CD4-positive, alpha-beta T cell (primary cell): ENCODE results near the gene TMEM30B. TPM values are rescaled to one million over a fixed set of nuclear protein-coding genes. Genes with fewer than 3 reads are reported as not detected.
"Not testable (repeated sequence)": the region's sequence is repeated elsewhere in the genome, so short reads cannot be mapped to it uniquely, and the experiment has no call there.

Source experiments
- ATAC-seq: fragments of 200-7000 bp; cut with Tn5 transposase; one replicate; pipeline ENCODE4 v1.10.0; 2022; ENCODE audit warnings: mild to moderate bottlenecking; ENCODE audit not compliant: poor library complexity
- CTCF ChIA-PET: fragments of 350-600 bp; sonication (Branson Sonifier 250); formaldehyde crosslinking; loops from one replicate; lab custom pipeline; 2021; ENCODE audit warnings: antibody characterized with exemption, inconsistent platforms; lab: Charles Lee
- POLR2A ChIA-PET: fragments of 350-600 bp; sonication (Branson Sonifier 250); formaldehyde crosslinking; loops from one replicate; lab custom pipeline; 2021; ENCODE audit warnings: antibody characterized with exemption, inconsistent platforms; lab: Charles Lee
- DNase-seq, 14 experiments: peaks; one replicate each; pipeline ENCODE4 v3.0.0-alpha.2; 2013 to 2020; ENCODE audit warnings: mixed read lengths in 2 of 14
- H3K27ac ChIP-seq, 2 donors: one replicate each; pipeline versions ENCODE4 v1.5.1 to v1.7.0; 2013; ENCODE audit warnings: low read length in 2 of 2, low read depth in 1 of 2, mild to moderate bottlenecking in 1 of 2
- H3K27me3 ChIP-seq, 2 experiments: 1 replicate in 1 of 2; 2 replicates in 1 of 2; pipeline versions ENCODE4 v1.6.1 to v1.7.0; 2013; ENCODE audit warnings: low read length in 2 of 2, control low read depth in 1 of 2, mild to moderate bottlenecking in 1 of 2, moderate library complexity in 1 of 2; ENCODE audit not compliant: insufficient read depth in 2 of 2, control insufficient read depth in 1 of 2
- H3K36me3 ChIP-seq: one replicate; pipeline ENCODE4 v1.6.1; 2013; ENCODE audit warnings: low read length, control low read depth; ENCODE audit not compliant: insufficient read depth
- H3K4me1 ChIP-seq: one replicate; pipeline ENCODE4 v1.6.1; 2013; ENCODE audit warnings: low read length, control low read depth; ENCODE audit not compliant: insufficient read depth
- H3K4me3 ChIP-seq: one replicate; pipeline ENCODE4 v1.5.1; 2013; ENCODE audit warnings: mild to moderate bottlenecking, low read length, moderate library complexity
- H3K9me3 ChIP-seq, 2 experiments: 1 replicate in 1 of 2; 2 replicates in 1 of 2; pipeline versions ENCODE4 v1.6.1 to v1.7.0; 2013; ENCODE audit warnings: low read length in 2 of 2, mild to moderate bottlenecking in 2 of 2, control low read depth in 1 of 2, moderate library complexity in 1 of 2; ENCODE audit not compliant: control insufficient read depth in 1 of 2, insufficient read depth in 1 of 2
- H3K27ac Mint-ChIP-seq: one replicate; pipeline ENCODE4 v1.8.0; 2020; ENCODE audit warnings: mixed read lengths
- H3K27me3 Mint-ChIP-seq: one replicate; pipeline ENCODE4 v1.8.0; 2021; ENCODE audit warnings: mixed read lengths
- H3K36me3 Mint-ChIP-seq: one replicate; pipeline ENCODE4 v1.8.0; 2021; ENCODE audit warnings: low read depth, mixed read lengths
- H3K4me1 Mint-ChIP-seq: one replicate; pipeline ENCODE4 v1.8.0; 2021; ENCODE audit warnings: low read depth, mixed read lengths
- H3K4me3 Mint-ChIP-seq: one replicate; pipeline ENCODE4 v1.8.0; 2020; ENCODE audit warnings: mild to moderate bottlenecking, mixed read lengths
- H3K9me3 Mint-ChIP-seq: one replicate; pipeline ENCODE4 v1.8.0; 2020; ENCODE audit warnings: mixed read lengths
- intact Hi-C, 2 experiments: fragments of 100-400 bp; cut with DNase I in 1 of 2; cut with micrococcal nuclease in 1 of 2; formaldehyde crosslinking; loops; one replicate each; pipeline versions ENCODE4 v1.15.1 to v1.9.0; 2023 to 2025; cut with DNase I, micrococcal nuclease
- total RNA-seq, 174 experiments: library from RNA in 2 of 174; stranded (reverse) in 2 of 174; gene quantifications; one replicate each; pipeline ENCODE4 v1.2.3 and lab custom pipeline; 2021 to 2026
- TF ChIP-seq, protein P1 (sequence below): fragments of 200-600 bp; IDR thresholded peaks from one replicate; pipeline ENCODE4 v1.8.0; 2022; ENCODE audit warnings: antibody characterized with exemption, mild to moderate bottlenecking

TMEM30B gene
- total RNA-seq, 2 experiments from 2014 or later = 8.9 to 9.1 TPM

GRCh38 chr14:61240206-61240605 is 40.9 kb downstream of the TMEM30B start:
- Histone ChIP-seq H3K27me3 (peaks cover 0 to 1% of the 10 kb centered on the region in 2 experiments), H3K36me3 (no peaks in the 10 kb centered on the region), H3K9me3 (peaks cover 7 to 17% of the 10 kb centered on the region in 2 experiments), H3K4me3 (no peak overlapping the region), H3K4me1 (no peaks in the 10 kb centered on the region), H3K27ac (no peak overlapping the region)
- ATAC-seq (no peak), DNase-seq (no peak)
- peaks cover 22% of the 10 kb centered on the region for H3K27me3 Mint-ChIP-seq
- no peaks in the 10 kb centered on the region for H3K4me1 Mint-ChIP-seq
- H3K9me3 Mint-ChIP-seq = peaks cover 6% of the 10 kb centered on the region
- H3K27ac Mint-ChIP-seq = no peak overlapping the region
- ChIA-PET POLR2A (interaction anchor here (0.6 kb wide), 1 partner anchor 525 kb away, joined by 3 read pairs; no protein-coding TSS in a partner anchor), CTCF (no interaction called here)
- intact Hi-C loops = no loop called here
- H3K36me3 Mint-ChIP-seq = no peaks in the 10 kb centered on the region
- no peak overlapping the region for H3K4me3 Mint-ChIP-seq
- TF ChIP-seq, protein P1, sequence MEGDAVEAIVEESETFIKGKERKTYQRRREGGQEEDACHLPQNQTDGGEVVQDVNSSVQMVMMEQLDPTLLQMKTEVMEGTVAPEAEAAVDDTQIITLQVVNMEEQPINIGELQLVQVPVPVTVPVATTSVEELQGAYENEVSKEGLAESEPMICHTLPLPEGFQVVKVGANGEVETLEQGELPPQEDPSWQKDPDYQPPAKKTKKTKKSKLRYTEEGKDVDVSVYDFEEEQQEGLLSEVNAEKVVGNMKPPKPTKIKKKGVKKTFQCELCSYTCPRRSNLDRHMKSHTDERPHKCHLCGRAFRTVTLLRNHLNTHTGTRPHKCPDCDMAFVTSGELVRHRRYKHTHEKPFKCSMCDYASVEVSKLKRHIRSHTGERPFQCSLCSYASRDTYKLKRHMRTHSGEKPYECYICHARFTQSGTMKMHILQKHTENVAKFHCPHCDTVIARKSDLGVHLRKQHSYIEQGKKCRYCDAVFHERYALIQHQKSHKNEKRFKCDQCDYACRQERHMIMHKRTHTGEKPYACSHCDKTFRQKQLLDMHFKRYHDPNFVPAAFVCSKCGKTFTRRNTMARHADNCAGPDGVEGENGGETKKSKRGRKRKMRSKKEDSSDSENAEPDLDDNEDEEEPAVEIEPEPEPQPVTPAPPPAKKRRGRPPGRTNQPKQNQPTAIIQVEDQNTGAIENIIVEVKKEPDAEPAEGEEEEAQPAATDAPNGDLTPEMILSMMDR = no peak

DNA sequence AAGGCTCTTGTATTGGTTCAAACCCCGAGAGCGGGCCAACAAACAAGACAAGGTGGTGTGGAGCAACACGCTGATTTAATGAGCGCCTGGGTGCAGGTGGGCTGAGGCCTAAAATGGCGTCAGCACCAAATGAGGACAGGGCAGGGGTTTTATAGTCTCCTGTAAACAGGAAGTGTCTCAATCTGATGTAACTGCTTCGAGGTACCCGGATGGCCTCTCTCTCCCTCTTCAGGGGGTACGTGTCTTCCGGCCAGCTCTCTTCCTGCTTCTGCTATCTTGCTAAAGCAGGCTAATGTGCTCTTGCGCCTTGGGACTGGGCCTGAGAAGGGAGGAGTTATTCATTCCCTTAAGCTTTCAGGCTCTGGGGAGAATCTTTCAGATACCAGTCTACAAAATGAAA is 41.9 kb downstream of the TMEM30B start:
- H3K36me3 Mint-ChIP-seq, POLR2A ChIA-PET, H3K4me1 Mint-ChIP-seq, H3K27ac ChIP-seq, H3K9me3 Mint-ChIP-seq, H3K36me3 ChIP-seq, DNase-seq, H3K4me3 Mint-ChIP-seq, ATAC-seq, H3K27me3 ChIP-seq, intact Hi-C loops, H3K27ac Mint-ChIP-seq, CTCF ChIA-PET, H3K4me1 ChIP-seq, H3K4me3 ChIP-seq: not testable (repeated sequence)
- peaks cover 24% of the 10 kb centered on the region for H3K27me3 Mint-ChIP-seq
- peaks cover 7 to 17% of the 10 kb centered on the region in 2 experiments for H3K9me3 ChIP-seq

DNA sequence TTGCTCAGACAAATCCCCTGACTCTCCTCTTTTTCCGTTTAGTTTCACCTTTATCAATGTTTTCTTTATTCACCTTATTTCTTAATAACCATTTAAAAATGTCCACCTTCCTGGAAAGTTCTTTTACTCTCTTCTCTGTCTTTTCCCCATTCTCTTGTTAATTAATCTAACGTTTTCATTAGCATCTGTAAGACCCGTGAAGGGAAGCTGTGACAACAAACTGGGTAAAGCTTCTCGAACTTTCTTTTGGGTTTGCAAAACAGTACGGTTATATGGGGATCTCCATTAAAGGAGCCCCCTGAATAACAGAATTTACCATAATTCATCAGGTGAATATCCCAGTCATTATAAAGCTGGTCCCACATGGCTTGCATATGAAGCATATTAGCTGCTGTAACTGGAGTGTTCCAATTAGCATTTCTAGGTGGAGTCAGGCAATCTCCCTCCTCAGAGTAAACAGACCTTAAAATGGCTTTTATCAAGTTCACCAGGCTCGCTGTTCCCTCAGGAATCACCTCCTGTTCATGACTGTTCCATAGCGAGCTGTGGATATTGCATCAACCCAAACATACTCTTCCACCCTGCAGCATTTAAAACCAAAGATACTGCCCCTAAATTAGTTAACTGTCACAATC is 42.4 kb downstream of the TMEM30B start:
- H3K27me3 Mint-ChIP-seq = peaks cover 27% of the 10 kb centered on the region

More for the DNA sequence above, 42.4 kb downstream of the TMEM30B start:
- H3K36me3 ChIP-seq = no peaks in the 10 kb centered on the region
- TF ChIP-seq, protein P1 = no peak
- Mint-ChIP-seq H3K9me3 (peaks cover 6% of the 10 kb centered on the region), H3K27ac (no peak overlapping the region), H3K4me3 (no peak overlapping the region), H3K36me3 (no peaks in the 10 kb centered on the region), H3K4me1 (no peaks in the 10 kb centered on the region)
- POLR2A ChIA-PET = no interaction called here
- intact Hi-C loops = no loop called here
- H3K4me1 ChIP-seq = no peaks in the 10 kb centered on the region
- no peak for DNase-seq
- no peak overlapping the region for H3K4me3 ChIP-seq
- peaks cover 7 to 17% of the 10 kb centered on the region in 2 experiments for H3K9me3 ChIP-seq
- CTCF ChIA-PET = no interaction called here
- peaks cover 0 to 3% of the 10 kb centered on the region in 2 experiments for H3K27me3 ChIP-seq
- ATAC-seq = no peak
- no peak overlapping the region for H3K27ac ChIP-seq
